Endothelial cell of umbilical vein (primary cell): ENCODE measurements around the gene ETV3L.

Source experiments
- CTCF ChIP-seq, 2 donors: IDR thresholded peaks; 1 replicate in 1 of 2; 2 replicates in 1 of 2; pipeline ENCODE4 v1.5.1; 2011; ENCODE audit warnings: low read length in 2 of 2, mild to moderate bottlenecking in 2 of 2, moderate library complexity in 2 of 2, control low read depth in 1 of 2, inconsistent platforms in 1 of 2, low read depth in 1 of 2; ENCODE audit not compliant: insufficient read depth in 1 of 2; ENCODE audit errors: extremely low read depth in 1 of 2
- MAX ChIP-seq: IDR thresholded peaks from 2 replicates; pipeline ENCODE4 v1.6.1; 2011; ENCODE audit not compliant: insufficient read depth, insufficient read length
- POLR2A ChIP-seq: IDR thresholded peaks from 2 replicates; pipeline ENCODE4 v1.6.1; 2012; ENCODE audit warnings: low read depth, mild to moderate bottlenecking, control low read depth, low read length
- POLR2AphosphoS5 ChIP-seq: IDR thresholded peaks from 2 replicates; pipeline ENCODE4 v1.6.1; 2012; ENCODE audit warnings: low read depth, mild to moderate bottlenecking, control low read depth, low read length, moderate library complexity; ENCODE audit not compliant: insufficient read depth

GRCh38 chr1:157091668-157092273, 7.8 kb downstream of the ETV3L start:
- TF ChIP-seq CTCF (IDR thresholded peaks at IDR 0.05; ENCODE audit: extremely low read depth in 1 of 2, insufficient read depth in 1 of 2, low read depth in 1 of 2, low read length in 2 of 2) (no peak), POLR2AphosphoS5 (no peak), POLR2A (no peak), MAX (no peak)
